Muscle layer of colon (tissue), 2 donors: ENCODE data around the gene ACSF3.
"Not testable (repeated sequence)": the region's sequence is repeated elsewhere in the genome, so short reads cannot be mapped to it uniquely, and the experiment has no call there.

Source experiments
- H3K27ac ChIP-seq: one replicate; pipeline ENCODE4 v1.7.0; 2013; ENCODE audit warnings: low read depth, mild to moderate bottlenecking, low read length, moderate library complexity
- H3K27me3 ChIP-seq, 2 donors: one replicate each; pipeline ENCODE4 v1.7.0; 2013; ENCODE audit warnings: low read length in 2 of 2, mild to moderate bottlenecking in 2 of 2; ENCODE audit not compliant: insufficient read depth in 2 of 2, control insufficient read depth in 1 of 2
- H3K36me3 ChIP-seq: one replicate; pipeline ENCODE4 v1.7.0; 2013; ENCODE audit warnings: mild to moderate bottlenecking, low read length; ENCODE audit not compliant: insufficient read depth
- H3K4me1 ChIP-seq: one replicate; pipeline ENCODE4 v1.7.0; 2013; ENCODE audit warnings: mild to moderate bottlenecking, low read length; ENCODE audit not compliant: insufficient read depth
- H3K4me3 ChIP-seq, 2 donors: one replicate each; pipeline ENCODE4 v1.7.0; 2013; ENCODE audit warnings: low read length in 2 of 2, low read depth in 1 of 2, mild to moderate bottlenecking in 1 of 2, moderate library complexity in 1 of 2
- H3K9ac ChIP-seq: one replicate; pipeline ENCODE4 v1.7.0; 2013; ENCODE audit warnings: low read length
- H3K9me3 ChIP-seq: one replicate; pipeline ENCODE4 v1.7.0; 2013; ENCODE audit warnings: mild to moderate bottlenecking, low read length
- donor health status: abdominal sarcoma.
- donor health status: Adenocarcinoma of cecum.

ACSF3 gene

DNA sequence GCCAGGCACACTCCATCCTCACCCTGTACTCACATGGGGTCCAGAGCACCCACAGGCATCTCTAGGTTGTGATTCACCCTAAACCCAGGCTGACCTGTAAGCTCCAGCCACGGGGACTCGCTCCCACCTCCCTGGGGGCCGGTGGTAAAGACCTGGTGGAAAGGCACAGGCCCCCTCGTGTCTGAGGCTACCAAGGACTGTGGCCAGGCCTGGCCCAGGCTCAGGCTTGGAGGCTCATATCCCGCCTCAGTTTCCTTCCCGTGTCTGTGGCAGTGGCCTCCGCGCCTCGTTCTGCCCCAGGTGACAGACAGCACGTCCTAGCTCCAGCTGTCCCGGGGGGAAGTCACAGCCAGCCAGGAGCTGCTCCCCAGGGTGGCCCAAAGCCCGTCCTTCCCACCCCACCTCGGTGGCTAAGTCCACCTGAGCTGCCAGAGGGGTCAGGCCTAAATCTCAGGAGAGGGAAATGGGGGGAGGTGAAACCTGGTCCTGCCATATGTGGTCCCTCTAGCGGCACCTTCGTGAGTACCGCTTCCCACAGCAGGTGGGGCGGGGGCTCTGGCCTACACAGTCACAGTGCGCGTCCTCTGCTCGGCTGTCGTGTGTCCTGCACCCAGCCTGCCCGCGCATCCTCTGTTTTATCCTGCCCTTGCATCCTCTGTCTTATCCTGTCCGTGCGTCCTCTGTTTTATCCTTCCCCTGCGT, 90.5 kb downstream of the ACSF3 start:
- no peak overlapping the region for H3K27ac ChIP-seq
- H3K4me3 ChIP-seq = no peak overlapping the region
- H3K9me3 ChIP-seq = no peaks in the 10 kb centered on the region

GRCh38 chr16:89184677-89184932, 91.0 kb downstream of the ACSF3 start:
- Histone ChIP-seq H3K9me3 (no peaks in the 10 kb centered on the region), H3K36me3 (no peaks in the 10 kb centered on the region), H3K27ac (no peak overlapping the region), H3K4me3 (no peak overlapping the region), H3K9ac (no peak overlapping the region), H3K4me1 (no peaks in the 10 kb centered on the region), H3K27me3 (peaks cover 0 to 14% of the 10 kb centered on the region in 2 donors)

More for the DNA sequence above, 90.5 kb downstream of the ACSF3 start:
- Histone ChIP-seq H3K4me1 (no peaks in the 10 kb centered on the region), H3K27me3 (peaks cover 0 to 14% of the 10 kb centered on the region in 2 donors), H3K36me3 (no peaks in the 10 kb centered on the region), H3K9ac (no peak overlapping the region)

DNA sequence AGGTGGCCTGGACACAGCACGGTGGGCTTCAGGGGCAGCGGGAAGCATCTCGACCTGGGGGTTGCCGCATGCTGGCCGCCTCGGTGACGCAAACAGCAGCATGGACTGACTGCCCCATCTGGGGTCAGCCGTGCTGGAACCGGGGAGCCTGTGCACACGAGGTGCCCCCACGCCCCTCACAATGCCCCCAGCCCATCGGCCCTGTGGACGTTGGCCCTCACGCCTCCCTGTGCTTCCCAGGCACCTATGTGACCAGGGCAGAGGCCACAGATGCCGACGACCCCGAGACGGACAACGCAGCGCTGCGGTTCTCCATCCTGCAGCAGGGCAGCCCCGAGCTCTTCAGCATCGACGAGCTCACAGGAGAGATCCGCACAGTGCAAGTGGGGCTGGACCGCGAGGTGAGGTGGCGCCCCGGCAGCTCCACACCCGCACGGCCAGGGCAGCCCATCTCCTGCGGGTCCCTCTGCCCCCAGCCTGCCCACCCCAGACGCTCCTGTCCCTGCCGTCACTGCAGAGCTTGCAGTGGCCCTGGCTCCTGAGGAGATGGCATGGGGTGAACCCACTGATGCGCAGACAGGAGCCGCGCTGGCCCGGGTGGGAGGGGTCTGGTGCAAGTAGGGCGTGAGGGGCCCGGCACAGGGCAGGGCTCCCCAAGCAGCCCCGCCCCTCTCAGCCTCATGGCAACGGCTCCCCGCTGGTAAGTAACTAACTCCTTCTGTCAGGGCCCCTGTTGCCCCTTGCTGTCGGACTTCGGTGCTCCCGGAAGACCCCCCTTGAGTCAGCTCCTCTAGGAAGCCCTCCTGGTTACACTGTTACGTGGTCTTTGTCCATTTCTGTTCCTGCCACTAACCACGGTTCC, 91.5 kb downstream of the ACSF3 start:
- peaks cover 0 to 17% of the 10 kb centered on the region in 2 donors for H3K27me3 ChIP-seq
- H3K9me3 ChIP-seq = no peaks in the 10 kb centered on the region
- H3K36me3 ChIP-seq = no peaks in the 10 kb centered on the region
- no peak overlapping the region for H3K27ac ChIP-seq
- H3K9ac ChIP-seq = no peak overlapping the region
- no peak overlapping the region for H3K4me3 ChIP-seq
- no peaks in the 10 kb centered on the region for H3K4me1 ChIP-seq

DNA sequence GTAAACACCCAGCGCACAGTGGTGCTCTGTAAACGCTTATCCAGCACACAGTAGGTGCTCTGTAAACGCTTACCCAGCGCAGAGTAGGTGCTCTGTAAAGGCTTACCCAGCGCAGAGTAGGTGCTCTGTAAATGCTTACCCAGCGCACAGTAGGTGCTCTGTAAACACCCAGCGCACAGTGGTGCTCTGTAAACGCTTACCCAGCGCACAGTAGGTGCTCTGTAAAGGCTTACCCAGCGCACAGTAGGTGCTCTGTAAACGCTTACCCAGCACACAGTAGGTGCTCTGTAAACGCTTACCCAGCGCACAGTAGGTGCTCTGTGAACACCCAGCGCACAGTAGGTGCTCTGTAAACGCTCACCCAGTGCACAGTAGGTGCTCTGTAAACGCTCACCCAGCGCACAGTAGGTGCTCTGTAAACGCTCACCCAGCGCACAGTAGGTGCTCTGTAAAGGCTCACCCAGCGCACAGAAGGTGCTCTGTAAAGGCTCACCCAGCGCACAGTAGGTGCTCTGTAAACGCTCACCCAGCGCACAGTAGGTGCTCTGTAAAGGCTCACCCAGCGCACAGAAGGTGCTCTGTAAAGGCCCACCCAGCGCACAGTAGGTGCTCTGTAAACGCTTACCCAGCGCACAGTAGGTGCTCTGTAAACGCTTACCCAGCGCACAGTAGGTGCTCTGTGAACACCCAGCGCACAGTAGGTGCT, 92.4 kb downstream of the ACSF3 start:
- H3K27ac ChIP-seq, H3K9ac ChIP-seq, H3K36me3 ChIP-seq, H3K4me1 ChIP-seq, H3K9me3 ChIP-seq, H3K4me3 ChIP-seq: not testable (repeated sequence)
- H3K27me3 ChIP-seq = peaks cover 4 to 26% of the 10 kb centered on the region in 2 donors

GRCh38 chr16:89186593-89187031, 93.0 kb downstream of the ACSF3 start:
- H3K4me3 ChIP-seq, H3K9me3 ChIP-seq, H3K36me3 ChIP-seq, H3K9ac ChIP-seq, H3K27ac ChIP-seq, H3K4me1 ChIP-seq: not testable (repeated sequence)
- H3K27me3 ChIP-seq = peaks cover 8 to 32% of the 10 kb centered on the region in 2 donors

- Histone ChIP-seq H3K4me3 (no peak overlapping the region), H3K9ac (no peak overlapping the region), H3K4me1 (no peaks in the 10 kb centered on the region), H3K27ac (no peak overlapping the region), H3K9me3 (no peaks in the 10 kb centered on the region), H3K36me3 (no peaks in the 10 kb centered on the region), H3K27me3 (peaks cover 8 to 36% of the 10 kb centered on the region in 2 donors)
These were observed 93.5 kb downstream of the ACSF3 start for GRCh38 chr16:89187032-89187769.

DNA sequence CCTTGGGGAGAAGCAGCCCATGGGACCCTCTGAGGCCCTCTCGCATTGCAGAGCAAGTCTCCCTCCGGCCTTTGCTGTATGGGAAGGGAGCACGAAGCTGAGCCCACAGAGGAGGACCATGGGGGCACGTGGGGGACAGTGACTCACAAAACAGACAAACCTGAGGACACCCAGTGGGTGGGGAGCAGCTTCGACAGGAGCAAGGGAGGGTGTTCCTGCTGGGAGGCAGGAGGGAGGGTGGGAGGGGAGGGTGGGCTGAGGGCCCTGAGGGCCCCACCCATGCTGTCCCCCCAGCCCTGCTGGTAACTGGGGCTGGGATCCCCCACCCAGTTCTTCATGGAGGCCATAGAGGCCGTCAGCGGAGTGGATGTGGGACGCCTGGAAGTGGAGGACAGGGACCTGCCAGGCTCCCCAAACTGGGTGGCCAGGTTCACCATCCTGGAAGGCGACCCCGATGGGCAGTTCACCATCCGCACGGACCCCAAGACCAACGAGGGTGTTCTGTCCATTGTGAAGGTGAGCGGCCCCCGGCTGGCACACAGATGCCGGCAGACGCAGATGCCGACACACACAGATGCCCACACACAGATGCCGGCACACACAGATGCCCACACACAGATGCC, 94.2 kb downstream of the ACSF3 start:
- H3K4me3 ChIP-seq = no peak overlapping the region
- no peak overlapping the region for H3K27ac ChIP-seq
- peaks cover 8 to 38% of the 10 kb centered on the region in 2 donors for H3K27me3 ChIP-seq
- no peaks in the 10 kb centered on the region for H3K4me1 ChIP-seq
- no peak overlapping the region for H3K9ac ChIP-seq
- H3K9me3 ChIP-seq = no peaks in the 10 kb centered on the region
- no peaks in the 10 kb centered on the region for H3K36me3 ChIP-seq

DNA sequence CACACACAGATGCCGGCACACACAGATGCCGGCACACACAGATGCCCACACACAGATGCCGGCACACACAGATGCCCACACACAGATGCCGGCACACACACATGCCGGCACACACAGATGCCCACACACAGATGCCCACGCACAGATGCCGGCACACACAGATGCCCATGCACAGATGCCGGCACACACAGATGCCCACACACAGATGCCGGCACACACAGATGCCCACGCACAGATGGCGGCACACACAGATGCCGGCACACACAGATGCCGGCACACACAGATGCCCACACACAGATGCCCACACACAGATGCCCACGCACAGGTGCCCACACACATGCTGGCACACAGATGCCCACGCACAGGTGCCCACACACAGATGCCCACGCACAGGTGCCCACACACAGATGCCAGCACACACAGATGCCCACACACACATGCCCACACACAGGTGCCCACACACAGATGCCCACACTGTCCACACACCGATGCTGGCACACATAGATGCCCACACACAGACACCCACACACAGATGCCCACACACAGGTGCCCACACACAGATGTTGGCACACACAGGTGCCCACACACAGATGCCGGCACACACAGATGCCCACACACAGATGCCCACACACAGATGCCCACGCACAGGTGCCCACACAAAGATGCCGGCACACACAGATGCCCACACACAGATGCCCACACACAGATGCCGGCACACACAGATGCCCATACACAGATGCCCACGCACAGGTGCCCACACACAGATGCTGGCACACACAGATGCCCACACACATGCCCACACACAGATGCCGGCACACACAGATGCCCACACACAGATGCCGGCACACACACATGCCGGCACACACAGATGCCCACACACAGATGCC, 95.1 kb downstream of the ACSF3 start:
- peaks cover 8 to 32% of the 10 kb centered on the region in 2 donors for H3K27me3 ChIP-seq
- not testable (repeated sequence) for H3K4me1 ChIP-seq, H3K9me3 ChIP-seq, H3K36me3 ChIP-seq, H3K4me3 ChIP-seq, H3K9ac ChIP-seq, H3K27ac ChIP-seq

DNA sequence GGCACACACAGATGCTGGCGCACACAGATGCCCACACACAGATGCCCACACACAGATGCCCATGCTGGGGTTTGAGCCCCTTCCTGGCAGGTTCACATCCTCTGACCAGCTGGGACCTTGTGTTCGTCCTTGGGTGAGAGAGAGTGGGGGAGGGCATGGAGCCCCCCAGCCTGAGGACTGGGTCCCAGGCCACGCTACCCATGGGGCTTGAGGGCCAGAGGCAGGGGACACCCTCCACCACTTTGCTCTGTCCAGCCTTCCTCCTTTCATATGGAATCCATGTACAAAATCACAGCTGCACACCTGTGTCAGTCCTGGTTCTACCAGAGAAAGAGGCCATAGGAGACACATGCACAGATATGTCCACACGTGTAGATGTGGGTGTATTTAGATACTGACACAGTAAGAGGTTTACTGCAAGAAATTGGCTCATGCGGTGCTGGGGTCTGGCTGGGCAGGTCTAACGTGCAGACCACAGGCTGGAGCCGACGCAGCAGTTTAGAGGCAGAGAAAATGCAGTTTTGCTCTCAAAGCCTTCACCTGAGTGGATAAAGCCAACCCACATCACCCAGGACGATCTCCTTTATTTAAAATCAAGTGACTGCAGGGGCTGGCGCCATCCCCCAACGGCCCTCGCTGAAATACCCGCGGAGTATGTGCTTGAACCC, 95.8 kb downstream of the ACSF3 start:
- Histone ChIP-seq H3K36me3 (no peaks in the 10 kb centered on the region), H3K27ac (no peak overlapping the region), H3K4me1 (no peaks in the 10 kb centered on the region), H3K9ac (no peak overlapping the region), H3K4me3 (no peak overlapping the region), H3K27me3 (peaks cover 8 to 32% of the 10 kb centered on the region in 2 donors), H3K9me3 (no peaks in the 10 kb centered on the region)
